Measurements from ENCODE around the gene TNFAIP1.
A peak's percentile ranks its signal among the peaks of the same experiment; 100 is the strongest.

Gene TNFAIP1

DNA sequence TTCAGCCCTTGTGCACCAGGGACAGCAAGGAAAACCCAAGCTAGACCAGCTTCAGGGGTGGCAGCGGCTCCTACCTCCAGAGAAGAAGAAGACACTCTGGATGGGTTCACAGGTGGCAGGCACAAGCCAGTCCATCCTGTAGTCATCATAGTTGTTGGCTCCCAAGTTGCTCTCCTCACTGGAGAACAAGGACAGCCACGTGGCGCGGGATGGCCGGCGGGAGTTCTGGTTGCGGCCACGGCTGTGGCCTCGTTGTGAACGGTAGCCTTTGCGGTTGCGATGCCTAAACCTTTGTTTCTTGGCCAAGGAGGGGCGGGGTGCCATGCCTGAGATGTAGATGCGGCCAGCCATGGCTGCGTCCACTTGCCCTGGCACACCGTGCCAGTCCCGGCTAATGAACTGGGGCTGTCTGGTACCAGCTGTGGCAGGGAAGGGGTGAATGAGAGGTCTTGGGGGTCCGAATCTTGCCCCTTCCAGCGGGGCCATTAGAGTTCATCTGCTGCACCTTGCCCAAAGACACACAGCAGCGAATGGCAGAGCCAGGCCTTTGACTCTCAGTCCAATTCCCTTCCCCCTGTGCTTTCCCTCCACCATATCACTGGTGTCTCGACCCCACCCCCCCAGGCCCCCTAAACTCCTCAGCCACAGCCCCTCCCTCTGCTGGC lies 32.2 kb downstream of the TNFAIP1 start:
- H3K4me3 ChIP-seq (replicated peaks; ENCODE audit: low read depth, low read length) = no peak overlapping the region

GRCh38 chr17:28368306-28368831 lies 32.8 kb downstream of the TNFAIP1 start:
- DNase-seq (ENCODE audit: low read depth) = no peak
- TF ChIP-seq, protein P1, sequence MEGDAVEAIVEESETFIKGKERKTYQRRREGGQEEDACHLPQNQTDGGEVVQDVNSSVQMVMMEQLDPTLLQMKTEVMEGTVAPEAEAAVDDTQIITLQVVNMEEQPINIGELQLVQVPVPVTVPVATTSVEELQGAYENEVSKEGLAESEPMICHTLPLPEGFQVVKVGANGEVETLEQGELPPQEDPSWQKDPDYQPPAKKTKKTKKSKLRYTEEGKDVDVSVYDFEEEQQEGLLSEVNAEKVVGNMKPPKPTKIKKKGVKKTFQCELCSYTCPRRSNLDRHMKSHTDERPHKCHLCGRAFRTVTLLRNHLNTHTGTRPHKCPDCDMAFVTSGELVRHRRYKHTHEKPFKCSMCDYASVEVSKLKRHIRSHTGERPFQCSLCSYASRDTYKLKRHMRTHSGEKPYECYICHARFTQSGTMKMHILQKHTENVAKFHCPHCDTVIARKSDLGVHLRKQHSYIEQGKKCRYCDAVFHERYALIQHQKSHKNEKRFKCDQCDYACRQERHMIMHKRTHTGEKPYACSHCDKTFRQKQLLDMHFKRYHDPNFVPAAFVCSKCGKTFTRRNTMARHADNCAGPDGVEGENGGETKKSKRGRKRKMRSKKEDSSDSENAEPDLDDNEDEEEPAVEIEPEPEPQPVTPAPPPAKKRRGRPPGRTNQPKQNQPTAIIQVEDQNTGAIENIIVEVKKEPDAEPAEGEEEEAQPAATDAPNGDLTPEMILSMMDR (IDR thresholded peaks at IDR 0.05; ENCODE audit: low read length, missing control alignments) = no peak
- H3K4me3 ChIP-seq (replicated peaks; ENCODE audit: low read depth, low read length) = no peak overlapping the region

More for the DNA sequence above, 32.2 kb downstream of the TNFAIP1 start:
- TF ChIP-seq, protein P1 (IDR thresholded peaks at IDR 0.05; ENCODE audit: low read length, missing control alignments) = no peak
- no peak for DNase-seq (ENCODE audit: low read depth)

- no peak overlapping the region for H3K4me3 ChIP-seq (replicated peaks; ENCODE audit: low read depth, low read length)
- no peak for DNase-seq (ENCODE audit: low read depth)
- TF ChIP-seq, protein P1 (IDR thresholded peaks at IDR 0.05; ENCODE audit: low read length, missing control alignments) = no peak
Observed at GRCh38 chr17:28368915-28369683, 33.5 kb downstream of the TNFAIP1 start.

GRCh38 chr17:28369684-28370034 lies 34.1 kb downstream of the TNFAIP1 start:
- no peak for DNase-seq (ENCODE audit: low read depth)
- TF ChIP-seq, protein P1 (IDR thresholded peaks at IDR 0.05; ENCODE audit: low read length, missing control alignments) = no peak
- no peak overlapping the region for H3K4me3 ChIP-seq (replicated peaks; ENCODE audit: low read depth, low read length)

GRCh38 chr17:28370035-28370743 lies 34.6 kb downstream of the TNFAIP1 start, which contains the start of gene VTN:
VTN (minus strand) TSS chr17:28370307; CDS start chr17:28370203, 104 bp downstream.
- peak; percentile 70 for DNase-seq (ENCODE audit: low read depth)

DNA sequence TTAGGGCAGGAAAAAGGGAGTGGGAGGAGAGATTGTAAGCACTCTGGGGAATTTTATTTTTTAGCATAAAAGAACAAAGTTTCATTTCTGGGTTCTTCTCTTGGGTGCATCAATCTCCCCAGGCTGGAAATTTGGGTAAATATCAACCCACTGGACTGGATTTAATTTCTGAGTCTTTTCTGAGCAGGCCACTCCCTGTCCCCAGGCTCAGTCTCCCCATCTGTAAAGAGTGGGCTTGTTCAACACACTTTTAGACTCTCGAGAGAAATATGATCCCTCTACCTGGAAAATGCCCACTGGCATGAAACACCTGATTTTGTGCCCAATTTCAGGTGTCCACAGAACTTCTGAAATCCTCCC lies 35.2 kb downstream of the TNFAIP1 start:
- peak overlapping the region; percentile 60 for H3K4me3 ChIP-seq (replicated peaks; ENCODE audit: low read depth, low read length)
- TF ChIP-seq, protein P1 (IDR thresholded peaks at IDR 0.05; ENCODE audit: low read length, missing control alignments) = no peak
- DNase-seq (ENCODE audit: low read depth) = no peak

More at GRCh38 chr17:28370035-28370743, 34.6 kb downstream of the TNFAIP1 start, which contains the start of gene VTN:
- TF ChIP-seq, protein P1 (IDR thresholded peaks at IDR 0.05; ENCODE audit: low read length, missing control alignments) = no peak
- peak within 1 kb of the TSS; percentile 60 for H3K4me3 ChIP-seq (replicated peaks; ENCODE audit: low read depth, low read length)
